Activated CD4-positive, alpha-beta T cell treated with anti-CD3 and anti-CD28 coated beads for 1 hour (primary cell): ENCODE measurements around the gene MPPED1.

ENCODE experiments used
- DNase-seq: peaks from one replicate; pipeline ENCODE4 v3.0.0-alpha.2; 2020

MPPED1 gene

GRCh38 chr22:43411869-43412807 is at the start of gene MPPED1:
Gene MPPED1 (plus strand): TSS chr22:43412014. CDS start chr22:43424986, 12,972 bp downstream.
- DNase-seq = no peak

GRCh38 chr22:43363315-43364168 is 48.3 kb upstream of the MPPED1 start:
- no peak for DNase-seq

- DNase-seq = no peak
Observed at GRCh38 chr22:43364169-43364435, 47.7 kb upstream of the MPPED1 start.

- DNase-seq = no peak
Observed at GRCh38 chr22:43365715-43366440, 45.9 kb upstream of the MPPED1 start.

GRCh38 chr22:43370036-43370435 is 41.8 kb upstream of the MPPED1 start:
- no peak for DNase-seq

GRCh38 chr22:43375951-43376455 is 35.8 kb upstream of the MPPED1 start:
- DNase-seq = no peak

GRCh38 chr22:43376765-43377547 is 34.9 kb upstream of the MPPED1 start:
- no peak for DNase-seq

- no peak for DNase-seq
Observed at GRCh38 chr22:43377548-43377895, 34.3 kb upstream of the MPPED1 start.

- no peak for DNase-seq
Observed at GRCh38 chr22:43377896-43378704, 33.7 kb upstream of the MPPED1 start.

- DNase-seq = no peak
Observed at GRCh38 chr22:43381693-43382092, 30.1 kb upstream of the MPPED1 start.

GRCh38 chr22:43384863-43385262 is 27.0 kb upstream of the MPPED1 start:
- DNase-seq = no peak

- peak; percentile 58 for DNase-seq
Observed at GRCh38 chr22:43385770-43386641, 25.8 kb upstream of the MPPED1 start.

GRCh38 chr22:43387815-43388214 is 24.0 kb upstream of the MPPED1 start:
- DNase-seq = no peak

GRCh38 chr22:43388420-43388851 is 23.4 kb upstream of the MPPED1 start:
- DNase-seq = peak; percentile 56

GRCh38 chr22:43389227-43389836 is 22.5 kb upstream of the MPPED1 start:
- no peak for DNase-seq

- no peak for DNase-seq
Observed at GRCh38 chr22:43390166-43390565, 21.6 kb upstream of the MPPED1 start.

GRCh38 chr22:43390872-43391271 is 20.9 kb upstream of the MPPED1 start:
- no peak for DNase-seq

- DNase-seq = no peak
Observed at GRCh38 chr22:43391306-43391705, 20.5 kb upstream of the MPPED1 start.

GRCh38 chr22:43392385-43392989 is 19.3 kb upstream of the MPPED1 start:
- DNase-seq = no peak
